GM19035 (cell line): ENCODE results near the gene PRR35.

ENCODE experiments used
- ATAC-seq: cut with Tn5 transposase; IDR thresholded peaks from one replicate; pipeline ENCODE4 v1.9.1; 2021; ENCODE audit not compliant: unreplicated experiment

PRR35 gene

GRCh38 chr16:578232-578869 is 18.2 kb downstream of the PRR35 start:
- ATAC-seq: no peak

GRCh38 chr16:578870-579405 is 18.7 kb downstream of the PRR35 start:
- no peak for ATAC-seq

DNA sequence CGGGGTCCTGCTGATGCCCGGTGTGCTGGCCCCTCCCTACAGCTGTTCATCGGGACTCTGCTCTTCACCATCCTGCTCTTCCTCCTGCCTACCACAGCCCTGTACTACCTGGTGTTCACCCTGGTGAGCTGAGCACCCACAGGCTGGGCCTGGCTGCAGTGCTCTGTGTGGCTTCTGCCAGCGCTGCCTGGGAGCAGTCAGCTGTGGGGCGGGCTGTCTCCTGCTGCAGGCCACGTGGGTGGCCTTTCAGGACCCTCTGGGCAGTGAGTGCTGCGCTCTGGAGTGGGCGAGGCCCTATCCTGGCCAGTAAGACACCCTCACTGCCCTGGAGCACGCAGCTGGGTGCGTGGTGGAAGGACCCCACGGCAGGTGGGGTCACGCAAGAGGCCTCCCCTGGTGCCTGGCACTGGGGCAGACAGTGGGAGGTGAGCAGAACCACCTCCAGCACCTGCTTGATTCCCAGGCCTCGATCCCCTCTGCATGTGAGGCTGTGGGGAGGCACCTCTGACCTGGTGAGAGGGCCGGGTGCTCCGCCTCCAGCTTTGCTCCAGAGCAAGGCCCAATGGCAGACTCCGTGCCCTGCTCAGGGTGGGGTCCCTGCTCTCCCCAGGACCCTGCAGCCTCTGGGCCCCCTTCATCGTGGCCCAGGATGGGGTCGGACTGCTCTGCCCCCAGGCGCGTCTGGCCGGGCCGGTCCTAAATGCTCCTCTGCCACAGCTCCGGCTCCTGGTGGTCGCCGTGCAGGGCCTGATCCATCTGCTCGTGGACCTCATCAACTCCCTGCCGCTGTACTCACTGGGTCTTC is 20.1 kb downstream of the PRR35 start:
- ATAC-seq: no peak

DNA sequence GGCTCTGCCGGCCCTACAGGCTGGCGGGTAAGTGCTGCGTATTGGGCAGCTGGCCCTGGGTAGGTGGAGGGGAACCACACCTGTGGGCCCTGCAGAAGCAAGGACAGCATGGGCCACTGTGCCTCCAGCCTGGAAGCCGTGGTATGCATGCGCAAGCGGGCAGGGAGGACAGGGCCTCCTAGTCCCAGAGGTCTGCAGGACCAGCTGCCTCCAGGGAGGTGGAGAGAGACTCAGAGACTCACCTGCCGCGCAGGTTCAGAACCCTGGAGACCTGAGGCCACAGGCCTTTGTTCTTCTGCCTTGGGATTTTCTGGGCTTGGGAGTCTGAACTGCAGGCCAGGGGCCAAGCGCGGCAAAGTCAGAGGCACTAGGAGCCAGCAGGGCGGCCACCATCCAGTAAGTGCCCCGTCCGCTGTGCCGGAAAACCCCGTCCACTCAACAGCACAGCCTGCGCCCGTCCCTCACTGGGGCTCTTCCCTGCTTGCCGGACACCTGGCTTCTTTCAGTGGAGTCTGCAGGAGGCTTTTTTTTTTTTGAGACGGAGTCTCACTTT is 20.8 kb downstream of the PRR35 start:
- no peak for ATAC-seq

GRCh38 chr16:582218-582613 is 22.0 kb downstream of the PRR35 start:
- no peak for ATAC-seq

DNA sequence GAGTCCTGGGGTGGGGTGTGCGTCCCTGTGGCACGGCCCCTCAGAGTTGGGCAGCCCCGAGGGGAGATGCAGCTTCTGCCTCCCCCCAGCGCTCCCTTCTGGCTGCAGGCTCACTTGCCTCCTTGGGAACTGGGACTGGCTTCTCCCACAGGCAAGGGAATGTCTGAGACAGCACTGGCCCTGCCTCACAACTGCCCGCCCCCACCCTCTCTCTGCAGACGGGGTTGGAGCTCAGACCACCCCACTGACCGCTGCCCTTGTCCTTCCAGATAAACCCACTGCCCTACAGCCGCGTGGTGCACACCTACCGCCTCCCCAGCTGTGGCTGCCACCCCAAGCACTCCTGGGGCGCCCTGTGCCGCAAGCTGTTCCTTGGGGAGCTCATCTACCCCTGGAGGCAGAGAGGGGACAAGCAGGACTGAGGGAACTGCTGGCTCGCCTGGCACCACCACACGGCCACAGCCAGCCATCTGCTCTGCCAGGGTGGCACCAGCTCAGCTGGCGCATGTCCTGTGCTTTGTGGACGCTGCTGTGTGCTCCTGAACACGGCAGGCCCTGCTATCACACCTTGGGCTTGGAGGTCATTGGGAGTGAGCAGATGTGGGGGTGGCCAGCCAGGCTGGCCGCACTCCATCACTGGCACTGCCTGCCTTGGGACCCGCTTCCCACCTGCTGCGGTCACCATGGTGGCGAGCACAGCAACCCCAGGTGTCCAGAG is 22.6 kb downstream of the PRR35 start:
- no peak for ATAC-seq

- ATAC-seq: no peak
These were observed 23.2 kb downstream of the PRR35 start for GRCh38 chr16:583470-583814.

DNA sequence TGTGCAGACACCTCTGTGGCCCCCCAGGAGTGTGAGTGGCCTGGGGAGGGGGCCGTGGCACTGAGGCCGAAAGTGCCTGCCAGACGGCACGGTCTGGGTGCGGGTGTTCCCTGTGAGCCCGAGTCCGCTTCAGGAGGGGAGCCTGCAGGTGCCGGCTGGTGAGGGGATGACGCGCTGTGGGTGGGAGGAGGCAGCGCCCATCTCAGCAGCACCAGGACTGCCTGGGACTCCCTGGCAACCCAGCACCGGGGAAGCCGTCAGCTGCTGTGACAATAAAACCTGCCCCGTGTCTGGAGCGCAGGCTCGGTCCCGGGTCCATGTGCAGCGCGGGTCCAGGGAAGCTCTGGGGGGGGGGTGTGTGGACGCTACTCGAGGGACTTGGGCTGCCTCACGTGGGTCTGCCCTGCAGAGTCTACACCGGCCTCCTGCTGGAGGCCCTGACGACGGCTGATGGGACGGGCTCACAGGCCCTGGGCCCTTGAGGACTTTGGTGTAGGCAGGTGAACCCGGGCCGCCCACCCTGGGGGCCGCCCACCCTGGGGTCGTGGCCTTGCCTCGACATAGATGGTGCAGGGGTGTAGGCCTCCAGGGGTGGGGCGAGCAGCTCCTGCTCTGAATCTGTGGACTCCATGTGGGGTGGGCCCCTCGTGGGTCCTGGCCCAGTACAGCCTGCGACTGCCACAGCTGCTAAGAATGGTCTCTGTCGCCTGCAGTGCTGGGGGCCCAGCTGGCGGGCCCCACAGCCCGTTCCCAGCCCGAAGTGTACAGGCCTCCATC is 23.8 kb downstream of the PRR35 start:
- no peak for ATAC-seq

GRCh38 chr16:585351-585750 is 25.2 kb downstream of the PRR35 start:
- ATAC-seq: no peak

- no peak for ATAC-seq
These were observed 26.0 kb downstream of the PRR35 start for GRCh38 chr16:586047-586644.

- no peak for ATAC-seq
These were observed 26.7 kb downstream of the PRR35 start for GRCh38 chr16:586645-587590.

- no peak for ATAC-seq
These were observed 28.4 kb downstream of the PRR35 start for GRCh38 chr16:588639-588888.

GRCh38 chr16:588889-589657 is 28.9 kb downstream of the PRR35 start:
- ATAC-seq: peak; percentile 72

GRCh38 chr16:589658-590187 is 29.5 kb downstream of the PRR35 start, which contains the start of gene RAB40C:
Gene RAB40C, plus strand, starts transcription at chr16:590066. Its CDS starts 226 bp downstream, at chr16:590292.
- peak; percentile 73 for ATAC-seq

GRCh38 chr16:590188-590814 is 30.1 kb downstream of the PRR35 start:
- ATAC-seq: no peak

DNA sequence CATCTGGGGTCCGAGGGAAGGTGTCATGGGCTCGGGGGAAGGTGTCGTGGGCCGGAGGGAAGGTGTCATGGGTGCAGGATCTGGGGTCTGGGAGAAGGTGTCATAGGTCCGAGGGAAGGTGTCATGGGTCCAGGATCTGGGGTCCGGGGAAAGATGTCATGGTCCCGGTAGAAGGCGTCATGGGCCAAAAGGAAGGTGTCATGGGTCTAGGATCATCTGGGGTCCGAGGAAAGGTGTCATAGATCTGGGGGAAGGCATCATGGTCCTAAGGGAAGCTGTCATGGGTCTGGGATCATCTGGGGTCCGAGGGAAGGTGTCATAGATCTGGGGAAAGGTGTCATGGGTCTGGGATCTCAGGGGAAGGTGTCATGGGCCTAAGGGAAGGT is 30.6 kb downstream of the PRR35 start:
- no peak for ATAC-seq

- ATAC-seq: no peak
These were observed 31.0 kb downstream of the PRR35 start for GRCh38 chr16:591231-591630.
